Subcutaneous adipose tissue (tissue), 4 donors: ENCODE data around the gene APOL4. TPM values are rescaled to one million over a fixed set of nuclear protein-coding genes. Genes with fewer than 3 reads are reported as not detected.

Experiments
- total RNA-seq, 4 donors: library from RNA; depleted of rRNA; stranded (reverse); fragments of >200 nt; gene quantifications; one replicate each; pipeline ENCODE4 v1.1.0, GENCODE V29; 2016
- TF ChIP-seq, protein P1 (sequence below): fragments of 450-650 bp; IDR thresholded peaks from one replicate; pipeline ENCODE4 v1.5.1; 2016; ENCODE audit warnings: low read depth, mild to moderate bottlenecking, control low read depth, antibody characterized with exemption, moderate library complexity

APOL4 gene
- total RNA-seq, 4 donors from 2014 or later: 0.68 to 80.8 (median 35.8) TPM

- TF ChIP-seq, protein P1, sequence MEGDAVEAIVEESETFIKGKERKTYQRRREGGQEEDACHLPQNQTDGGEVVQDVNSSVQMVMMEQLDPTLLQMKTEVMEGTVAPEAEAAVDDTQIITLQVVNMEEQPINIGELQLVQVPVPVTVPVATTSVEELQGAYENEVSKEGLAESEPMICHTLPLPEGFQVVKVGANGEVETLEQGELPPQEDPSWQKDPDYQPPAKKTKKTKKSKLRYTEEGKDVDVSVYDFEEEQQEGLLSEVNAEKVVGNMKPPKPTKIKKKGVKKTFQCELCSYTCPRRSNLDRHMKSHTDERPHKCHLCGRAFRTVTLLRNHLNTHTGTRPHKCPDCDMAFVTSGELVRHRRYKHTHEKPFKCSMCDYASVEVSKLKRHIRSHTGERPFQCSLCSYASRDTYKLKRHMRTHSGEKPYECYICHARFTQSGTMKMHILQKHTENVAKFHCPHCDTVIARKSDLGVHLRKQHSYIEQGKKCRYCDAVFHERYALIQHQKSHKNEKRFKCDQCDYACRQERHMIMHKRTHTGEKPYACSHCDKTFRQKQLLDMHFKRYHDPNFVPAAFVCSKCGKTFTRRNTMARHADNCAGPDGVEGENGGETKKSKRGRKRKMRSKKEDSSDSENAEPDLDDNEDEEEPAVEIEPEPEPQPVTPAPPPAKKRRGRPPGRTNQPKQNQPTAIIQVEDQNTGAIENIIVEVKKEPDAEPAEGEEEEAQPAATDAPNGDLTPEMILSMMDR: no peak
Measured at GRCh38 chr22:36218648-36219193, 17.1 kb upstream of the APOL4 start.

DNA sequence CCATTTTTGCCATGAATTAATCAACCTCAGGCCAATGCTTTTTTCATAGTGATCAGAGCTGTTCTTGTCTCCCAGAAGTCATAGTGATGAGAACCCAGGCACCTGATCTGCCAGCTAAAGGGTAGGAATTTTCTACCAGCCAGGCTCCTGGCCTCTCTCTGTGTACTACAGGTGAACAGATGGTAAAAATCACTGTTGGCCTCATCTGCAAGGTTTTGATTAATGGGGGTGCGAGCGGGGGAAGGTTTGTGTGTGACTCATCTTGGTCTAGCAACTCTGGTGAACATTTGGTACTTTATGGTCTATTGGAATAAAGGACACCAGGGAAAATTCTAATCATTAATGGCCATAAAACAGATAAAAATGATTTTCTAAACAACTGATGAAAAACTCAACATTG is 14.4 kb upstream of the APOL4 start:
- TF ChIP-seq, protein P1: no peak

DNA sequence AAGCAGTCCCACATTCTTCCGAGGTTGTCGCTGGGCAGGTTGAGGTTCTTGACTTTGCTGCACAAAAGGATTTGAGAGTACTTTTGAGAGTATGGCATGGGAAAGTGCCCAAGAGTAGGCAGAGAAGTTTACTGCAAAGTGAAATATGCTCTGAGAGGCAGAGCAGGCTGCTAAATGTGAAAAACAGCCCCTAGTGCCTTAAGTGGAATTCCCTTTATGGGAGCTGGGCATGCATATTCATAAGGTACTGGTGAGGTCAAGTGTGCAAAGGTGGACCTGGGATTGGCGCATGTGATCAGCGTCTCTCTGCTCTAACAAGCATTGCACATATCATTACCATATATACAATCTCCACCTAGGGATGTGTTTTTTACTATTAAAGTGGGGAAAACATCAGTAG is 12.0 kb upstream of the APOL4 start:
- TF ChIP-seq, protein P1: no peak

- TF ChIP-seq, protein P1: no peak
Measured at GRCh38 chr22:36212901-36213300, 11.3 kb upstream of the APOL4 start.

GRCh38 chr22:36211237-36211861 is 9.7 kb upstream of the APOL4 start:
- TF ChIP-seq, protein P1: no peak

GRCh38 chr22:36210224-36210623 is 8.6 kb upstream of the APOL4 start:
- TF ChIP-seq, protein P1: no peak

DNA sequence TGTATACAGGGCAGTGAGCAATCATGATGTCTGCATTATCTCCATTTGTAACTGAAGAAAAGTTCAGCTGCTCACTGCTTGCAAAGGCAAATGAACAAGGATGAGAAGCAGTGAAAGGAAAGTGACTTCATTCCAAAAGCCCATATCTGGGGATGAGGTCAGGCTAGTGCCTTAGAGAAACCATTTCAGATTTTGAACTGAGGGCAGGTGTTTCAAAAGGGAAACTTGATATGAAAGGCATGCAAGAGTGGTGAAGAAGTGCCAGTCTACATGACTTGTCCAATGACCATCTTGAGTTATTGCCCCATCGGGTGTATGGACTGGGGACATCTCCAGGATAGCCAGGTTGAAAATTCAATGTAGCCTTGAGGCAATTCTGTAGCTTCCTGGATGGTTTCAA is 7.3 kb upstream of the APOL4 start:
- TF ChIP-seq, protein P1: no peak
